Neural cell (in vitro differentiated cells): ENCODE results near the gene NECTIN4. TPM values are rescaled to one million over a fixed set of nuclear protein-coding genes. Genes with fewer than 3 reads are reported as not detected.
"Not testable (repeated sequence)": the region's sequence is repeated elsewhere in the genome, so short reads cannot be mapped to it uniquely, and the experiment has no call there.

Source experiments
- H2AFZ ChIP-seq: fragments of 200-600, 300-800 bp; sonication (generic), shearing (Covaris generic); 2 replicates; pipeline ENCODE4 v1.6.0; 2014; ENCODE audit warnings: low read depth, mild to moderate bottlenecking, antibody characterized with exemption, low read length, moderate library complexity
- H3F3A ChIP-seq: fragments of 200-600 bp; shearing (Covaris generic); 2 replicates; pipeline ENCODE4 v1.6.1; 2016; ENCODE audit warnings: mild to moderate bottlenecking, moderate library complexity, mixed read lengths, antibody characterized with exemption, low read length; ENCODE audit not compliant: insufficient read depth, poor library complexity, severe bottlenecking
- H3K27ac ChIP-seq: fragments of 200-600, 300-800 bp; sonication (generic), shearing (Covaris generic); 2 replicates; pipeline ENCODE4 v1.5.1; 2014; ENCODE audit warnings: mild to moderate bottlenecking, low read length, moderate library complexity
- H3K27me3 ChIP-seq: fragments of 300-800, 200-600 bp; sonication (generic), shearing (Covaris generic); 2 replicates; pipeline ENCODE4 v1.6.0; 2014; ENCODE audit warnings: mild to moderate bottlenecking, low read depth, low read length, moderate library complexity; ENCODE audit not compliant: insufficient read depth
- H3K36me3 ChIP-seq: fragments of 300-800, 200-600 bp; sonication (generic), shearing (Covaris generic); 2 replicates; pipeline ENCODE4 v1.5.1; 2014; ENCODE audit warnings: mild to moderate bottlenecking, antibody characterized with exemption, low read length, moderate library complexity; ENCODE audit not compliant: insufficient read depth
- H3K4me2 ChIP-seq: fragments of 300-800, 200-600 bp; sonication (generic), shearing (Covaris generic); 2 replicates; pipeline ENCODE4 v1.6.0; 2014; ENCODE audit warnings: mild to moderate bottlenecking, low read length
- H3K4me3 ChIP-seq: fragments of 300-800, 200-600 bp; sonication (generic), shearing (Covaris generic); 2 replicates; pipeline ENCODE4 v1.5.1; 2014; ENCODE audit warnings: mild to moderate bottlenecking, low read length, moderate library complexity
- H3K79me2 ChIP-seq: fragments of 200-600 bp; shearing (Covaris generic); replicated peaks from 2 replicates; pipeline ENCODE4 v1.6.0; 2014; ENCODE audit warnings: mild to moderate bottlenecking, low read length, moderate library complexity; ENCODE audit not compliant: insufficient read depth
- H3K9ac ChIP-seq: fragments of 300-800, 200-600 bp; sonication (generic), shearing (Covaris generic); 2 replicates; pipeline ENCODE4 v1.6.1; 2016; ENCODE audit warnings: mild to moderate bottlenecking, low read length, mixed read lengths
- H3K9me2 ChIP-seq: fragments of 200-600 bp; shearing (Covaris generic); 2 replicates; pipeline ENCODE4 v1.6.1; 2016; ENCODE audit warnings: mild to moderate bottlenecking, low read length, mixed read lengths; ENCODE audit not compliant: insufficient read depth
- H3K9me3 ChIP-seq: fragments of 200-600, 300-800 bp; sonication (generic), shearing (Covaris generic); 2 replicates; pipeline ENCODE4 v1.6.1; 2016; ENCODE audit warnings: mild to moderate bottlenecking, mixed run types, low read length, moderate library complexity, mixed read lengths
- H4K20me1 ChIP-seq: fragments of 200-600 bp; shearing (Covaris generic); 2 replicates; pipeline ENCODE4 v1.6.1; 2016; ENCODE audit warnings: mild to moderate bottlenecking, mixed run types; ENCODE audit not compliant: insufficient read depth
- CTCF ChIP-seq: fragments of 450-650 bp; IDR thresholded peaks from 2 replicates; pipeline ENCODE4 v1.5.1; 2014; ENCODE audit warnings: antibody characterized with exemption, mild to moderate bottlenecking, moderate library complexity; ENCODE audit not compliant: poor library complexity, severe bottlenecking
- EP300 ChIP-seq: fragments of 450-650 bp; conservative IDR thresholded peaks from 2 replicates; pipeline ENCODE4 v1.6.1; 2014; ENCODE audit warnings: antibody characterized with exemption, mild to moderate bottlenecking, moderate library complexity; ENCODE audit not compliant: poor library complexity, severe bottlenecking
- EZH2 ChIP-seq: fragments of 200-600, 300-800 bp; shearing (Covaris generic), sonication (generic); IDR thresholded peaks from 2 replicates; pipeline ENCODE4 v1.6.1; 2014; ENCODE audit warnings: antibody characterized with exemption, low read length, borderline replicate concordance, mild to moderate bottlenecking; ENCODE audit not compliant: insufficient read depth, poor library complexity, severe bottlenecking
- MXI1 ChIP-seq: fragments of 450-650 bp; conservative IDR thresholded peaks from 2 replicates; pipeline ENCODE4 v1.6.1; 2014; ENCODE audit warnings: antibody characterized with exemption, mild to moderate bottlenecking; ENCODE audit not compliant: poor library complexity, severe bottlenecking
- POLR2AphosphoS5 ChIP-seq: IDR thresholded peaks from 2 replicates; pipeline ENCODE4 v1.6.1; 2012
- RAD21 ChIP-seq: fragments of 450-650 bp; conservative IDR thresholded peaks from 2 replicates; pipeline ENCODE4 v1.6.1; 2014; ENCODE audit warnings: antibody characterized with exemption, mild to moderate bottlenecking, moderate library complexity
- REST ChIP-seq: IDR thresholded peaks from 2 replicates; pipeline ENCODE4 v1.6.1; 2012; ENCODE audit warnings: borderline replicate concordance
- SMC3 ChIP-seq: fragments of 450-650 bp; conservative IDR thresholded peaks from 2 replicates; pipeline ENCODE4 v1.6.1; 2014; ENCODE audit warnings: antibody characterized with exemption, mild to moderate bottlenecking, moderate library complexity; ENCODE audit not compliant: poor library complexity
- TAF1 ChIP-seq: IDR thresholded peaks from 2 replicates; pipeline ENCODE4 v1.6.1; 2012; ENCODE audit warnings: low read depth
- polyA plus RNA-seq: library from polyadenylated mRNA; depleted of rRNA; stranded (reverse); fragments of >200 nt; gene quantifications from 2 replicates; pipeline ENCODE4 v1.2.3, GENCODE V29; 2014

NECTIN4 gene
- polyA plus RNA-seq, 1 donor from 2014 or later: not detected

- no peaks in the 10 kb centered on the region for H3K27me3 ChIP-seq
- H3K9ac ChIP-seq: no peak overlapping the region
- no peaks in the 10 kb centered on the region for H3K79me2 ChIP-seq
- H3K4me2 ChIP-seq: no peak overlapping the region
- no peak for TF ChIP-seq TAF1
- no peak for TF ChIP-seq EP300
- TF ChIP-seq SMC3: no peak
- TF ChIP-seq CTCF: no peak
- no peak for TF ChIP-seq MXI1
- TF ChIP-seq REST: no peak
- TF ChIP-seq EZH2: no peak
- TF ChIP-seq POLR2AphosphoS5: no peak
- no peak for TF ChIP-seq RAD21
- no peaks in the 10 kb centered on the region for H3K9me3 ChIP-seq
- H3K9me2 ChIP-seq: no peaks in the 10 kb centered on the region
- no peak overlapping the region for H3K4me3 ChIP-seq
- H3K27ac ChIP-seq: no peak overlapping the region
- H3K36me3 ChIP-seq: no peaks in the 10 kb centered on the region
- no peak overlapping the region for H2AFZ ChIP-seq
- H4K20me1 ChIP-seq: no peaks in the 10 kb centered on the region
- no peaks in the 10 kb centered on the region for H3F3A ChIP-seq
Measured at GRCh38 chr1:161031874-161032273, 57.5 kb downstream of the NECTIN4 start.

GRCh38 chr1:161029466-161029865 is 59.9 kb downstream of the NECTIN4 start:
- not testable (repeated sequence) for H3K27me3 ChIP-seq, H3K4me3 ChIP-seq, H3K9me2 ChIP-seq, H4K20me1 ChIP-seq, H3K36me3 ChIP-seq, H3K79me2 ChIP-seq, H3F3A ChIP-seq, H3K9ac ChIP-seq, H2AFZ ChIP-seq, H3K27ac ChIP-seq, H3K9me3 ChIP-seq, H3K4me2 ChIP-seq

GRCh38 chr1:161026954-161027353 is 62.4 kb downstream of the NECTIN4 start:
- H3K9me3 ChIP-seq, H3F3A ChIP-seq, H3K36me3 ChIP-seq, H3K27me3 ChIP-seq, H3K9me2 ChIP-seq, H3K4me2 ChIP-seq, H3K4me3 ChIP-seq, H3K27ac ChIP-seq, H3K9ac ChIP-seq, H4K20me1 ChIP-seq, H3K79me2 ChIP-seq, H2AFZ ChIP-seq: not testable (repeated sequence)

- H3F3A ChIP-seq, H3K36me3 ChIP-seq, H3K4me3 ChIP-seq, H3K9me2 ChIP-seq, H4K20me1 ChIP-seq, H3K79me2 ChIP-seq, H3K9me3 ChIP-seq, H3K9ac ChIP-seq, H2AFZ ChIP-seq, H3K27ac ChIP-seq, H3K4me2 ChIP-seq: not testable (repeated sequence)
- H3K27me3 ChIP-seq: peaks cover 28% of the 10 kb centered on the region
Measured at GRCh38 chr1:161022432-161022831, 66.9 kb downstream of the NECTIN4 start.
